Activated CD8-positive, alpha-beta memory T cell treated with anti-CD3 and anti-CD28 coated beads, Interleukin-2, amount 50 U/mL, for 24 hours (primary cell): ENCODE data around the gene DYRK3.
A peak's percentile ranks its signal among the peaks of the same experiment; 100 is the strongest.
"Not testable (repeated sequence)": the region's sequence is repeated elsewhere in the genome, so short reads cannot be mapped to it uniquely, and the experiment has no call there.

Experiments used
- DNase-seq: peaks from one replicate; pipeline ENCODE4 v3.0.0-alpha.2; 2020; ENCODE audit errors: extremely low read depth

The DYRK3 gene

DNA sequence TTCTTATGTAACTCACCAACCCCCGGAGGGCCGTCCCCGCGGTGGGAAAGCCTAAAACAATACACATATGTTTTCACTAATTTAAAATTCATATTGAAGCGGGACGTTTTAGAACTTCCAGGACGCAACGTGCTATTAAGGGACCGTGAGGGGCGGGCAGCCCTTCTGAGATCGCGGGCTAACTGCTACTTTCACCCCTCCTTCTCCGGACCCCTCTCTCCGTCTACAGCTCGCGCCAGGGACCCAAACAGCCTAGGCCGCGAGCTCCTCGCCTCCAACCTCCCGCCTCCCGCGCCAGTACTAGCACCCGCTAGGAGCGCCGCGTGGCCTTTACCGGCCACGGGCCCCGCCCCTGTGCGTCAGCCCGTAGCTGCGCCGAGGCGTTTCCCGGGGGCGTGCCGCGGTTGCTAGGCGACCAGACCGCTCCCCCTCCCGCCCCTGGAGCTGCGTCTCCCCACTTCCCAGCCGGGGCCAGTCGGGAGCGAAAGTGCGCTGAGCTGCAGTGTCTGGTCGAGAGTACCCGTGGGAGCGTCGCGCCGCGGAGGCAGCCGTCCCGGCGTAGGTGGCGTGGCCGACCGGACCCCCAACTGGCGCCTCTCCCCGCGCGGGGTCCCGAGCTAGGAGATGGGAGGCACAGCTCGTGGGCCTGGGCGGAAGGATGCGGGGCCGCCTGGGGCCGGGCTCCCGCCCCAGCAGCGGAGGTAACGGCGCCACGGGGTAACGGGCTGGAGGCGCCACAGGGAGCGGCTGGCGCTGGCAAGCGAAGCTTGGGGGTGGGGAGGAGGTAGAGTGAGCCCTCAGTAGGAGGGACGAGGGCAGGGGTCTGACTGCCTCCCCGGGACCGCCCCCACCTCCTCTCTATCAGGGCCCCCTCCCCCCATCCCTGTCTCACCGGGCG lies at the start of gene DYRK3:
Gene DYRK3 (plus strand): TSS at position 457 of the 898 bp plus-strand sequence. CDS start 168 bp downstream, at position 625.
- DNase-seq = peak; percentile 78

DNA sequence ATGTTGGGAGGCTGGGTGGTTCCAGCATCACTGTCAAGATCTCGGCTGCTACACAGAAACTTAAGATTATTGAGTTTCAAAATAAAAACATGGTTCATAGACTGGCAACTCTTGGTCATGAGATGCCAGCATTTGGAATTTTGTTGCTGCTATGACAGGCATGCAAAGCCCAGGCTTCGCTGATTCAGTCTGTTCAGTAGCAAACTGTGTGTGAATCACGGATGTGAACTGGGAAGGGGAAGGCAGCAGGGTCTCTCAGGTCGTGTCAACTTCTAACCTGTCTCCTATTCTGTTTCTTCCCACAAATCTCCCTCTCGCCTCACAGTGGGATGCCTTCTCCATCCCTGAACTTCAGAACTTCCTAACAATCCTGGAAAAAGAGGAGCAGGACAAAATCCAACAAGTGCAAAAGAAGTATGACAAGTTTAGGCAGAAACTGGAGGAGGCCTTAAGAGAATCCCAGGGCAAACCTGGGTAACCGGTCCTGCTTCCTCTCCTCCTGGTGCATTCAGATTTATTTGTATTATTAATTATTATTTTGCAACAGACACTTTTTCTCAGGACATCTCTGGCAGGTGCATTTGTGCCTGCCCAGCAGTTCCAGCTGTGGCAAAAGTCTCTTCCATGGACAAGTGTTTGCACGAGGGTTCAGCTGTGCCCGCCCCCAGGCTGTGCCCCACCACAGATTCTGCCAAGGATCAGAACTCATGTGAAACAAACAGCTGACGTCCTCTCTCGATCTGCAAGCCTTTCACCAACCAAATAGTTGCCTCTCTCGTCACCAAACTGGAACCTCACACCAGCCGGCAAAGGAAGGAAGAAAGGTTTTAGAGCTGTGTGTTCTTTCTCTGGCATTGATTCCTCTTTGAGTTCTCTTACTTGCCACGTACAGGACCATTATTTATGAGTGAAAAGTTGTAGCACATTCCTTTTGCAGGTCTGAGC lies 48.6 kb upstream of the DYRK3 start:
- no peak for DNase-seq

DNA sequence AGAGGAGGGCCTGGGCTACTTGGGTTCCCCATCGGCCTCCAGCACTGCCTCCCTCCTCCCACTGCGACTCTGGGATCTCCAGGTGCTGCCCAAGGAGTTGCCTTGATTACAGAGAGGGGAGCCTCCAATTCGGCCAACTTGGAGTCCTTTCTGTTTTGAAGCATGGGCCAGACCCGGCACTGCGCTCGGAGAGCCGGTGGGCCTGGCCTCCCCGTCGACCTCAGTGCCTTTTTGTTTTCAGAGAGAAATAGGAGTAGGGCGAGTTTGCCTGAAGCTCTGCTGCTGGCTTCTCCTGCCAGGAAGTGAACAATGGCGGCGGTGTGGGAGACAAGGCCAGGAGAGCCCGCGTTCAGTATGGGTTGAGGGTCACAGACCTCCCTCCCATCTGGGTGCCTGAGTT lies 47.4 kb upstream of the DYRK3 start:
- no peak for DNase-seq

DNA sequence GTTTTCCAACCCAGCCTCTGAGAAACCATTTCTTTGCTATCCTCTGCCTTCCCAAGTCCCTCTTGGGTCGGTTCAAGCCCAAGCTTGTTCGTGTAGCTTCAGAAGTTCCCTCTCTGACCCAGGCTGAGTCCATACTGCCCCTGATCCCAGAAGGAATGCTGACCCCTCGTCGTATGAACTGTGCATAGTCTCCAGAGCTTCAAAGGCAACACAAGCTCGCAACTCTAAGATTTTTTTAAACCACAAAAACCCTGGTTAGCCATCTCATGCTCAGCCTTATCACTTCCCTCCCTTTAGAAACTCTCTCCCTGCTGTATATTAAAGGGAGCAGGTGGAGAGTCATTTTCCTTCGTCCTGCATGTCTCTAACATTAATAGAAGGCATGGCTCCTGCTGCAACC lies 46.8 kb upstream of the DYRK3 start:
- DNase-seq = no peak

DNA sequence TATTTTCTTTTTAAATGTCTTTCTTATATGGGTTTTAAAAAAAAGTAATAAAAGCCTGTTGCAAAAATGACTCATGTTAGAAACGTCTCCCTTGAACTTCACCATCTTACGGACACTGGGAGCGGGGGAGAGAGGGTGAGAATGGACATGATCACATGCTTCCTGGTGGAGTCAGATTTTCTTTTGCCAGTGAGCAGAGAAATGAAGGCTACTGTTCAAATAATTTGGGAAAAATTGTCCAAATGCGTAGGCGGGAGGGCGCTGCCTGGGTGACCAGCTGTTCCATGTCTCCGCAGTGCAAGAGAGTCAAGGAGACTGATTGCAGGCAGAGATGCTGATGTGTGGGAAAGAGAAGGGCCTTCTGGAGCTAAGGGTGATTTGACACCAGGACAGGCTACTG lies 46.1 kb upstream of the DYRK3 start:
- DNase-seq = no peak

DNA sequence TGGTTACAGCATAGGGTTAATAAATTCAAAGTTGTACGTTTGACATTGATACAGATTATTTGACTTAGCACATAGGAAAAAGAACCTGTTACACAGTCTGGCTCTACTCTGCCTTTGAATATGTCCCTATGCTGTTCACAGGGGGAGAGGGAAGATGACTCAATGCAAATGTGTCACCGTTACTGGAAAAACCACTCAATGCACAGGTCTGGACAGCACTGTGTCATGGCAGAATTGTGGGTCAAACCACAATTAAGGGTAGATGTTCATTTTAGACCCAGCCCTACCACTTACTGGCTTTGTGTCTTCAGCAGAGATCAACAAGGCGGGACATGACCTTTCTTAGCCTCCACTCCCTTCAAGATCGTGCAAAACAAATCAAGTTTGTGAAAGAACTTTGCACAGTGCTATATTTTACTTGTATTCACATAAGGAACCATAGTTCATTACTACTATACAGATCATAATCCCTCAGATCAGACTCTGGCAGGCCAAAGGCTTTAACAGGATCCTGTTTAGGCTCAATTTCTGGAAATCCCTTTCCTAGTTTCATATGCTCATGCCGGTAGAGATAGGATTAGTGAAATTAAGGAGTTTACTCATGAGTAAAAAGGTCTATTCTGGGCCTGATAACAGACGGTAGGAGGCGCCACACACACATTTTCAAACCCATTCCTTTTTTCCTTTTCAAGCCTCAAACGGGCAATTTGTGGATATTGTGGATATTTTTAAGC lies 45.1 kb upstream of the DYRK3 start:
- peak; percentile 49 for DNase-seq

DNA sequence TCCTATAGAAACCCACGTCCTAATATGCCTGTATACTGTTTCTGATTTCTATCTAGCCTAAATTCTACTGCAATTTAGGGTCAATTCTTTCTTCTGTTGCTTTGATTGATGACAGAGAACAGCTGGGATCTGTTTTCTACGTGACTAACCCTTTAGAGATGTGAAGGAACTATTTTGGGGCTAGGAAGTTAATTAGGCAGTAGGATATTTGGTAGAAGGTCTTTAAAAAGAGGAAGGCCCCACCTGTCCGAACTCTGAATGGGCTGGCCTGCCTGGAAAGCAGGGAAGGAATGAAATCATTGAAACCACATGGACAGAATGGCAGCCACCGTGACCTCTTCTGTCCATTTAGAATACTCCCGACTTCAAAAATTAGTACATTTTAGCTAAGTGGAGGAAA lies 44.1 kb upstream of the DYRK3 start:
- DNase-seq = no peak

DNA sequence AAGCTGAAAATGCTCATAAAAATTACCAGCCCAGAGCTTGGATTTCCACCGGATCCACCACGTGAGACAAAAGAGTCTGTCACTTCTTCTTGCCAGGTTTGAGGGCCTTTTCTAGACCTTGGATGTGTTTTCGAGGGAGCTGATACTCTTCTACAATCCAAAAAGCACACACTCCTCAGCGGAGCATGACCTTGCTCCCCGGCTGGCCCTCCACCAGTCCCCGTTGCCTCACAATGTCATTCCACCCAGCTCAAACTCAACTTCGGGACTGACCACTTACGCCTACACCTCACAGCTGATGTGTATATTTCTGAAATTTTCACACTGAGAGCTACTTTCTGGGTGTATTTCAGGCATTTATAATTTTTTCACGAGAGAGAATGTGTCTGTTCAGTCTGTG lies 43.6 kb upstream of the DYRK3 start:
- DNase-seq = no peak

DNA sequence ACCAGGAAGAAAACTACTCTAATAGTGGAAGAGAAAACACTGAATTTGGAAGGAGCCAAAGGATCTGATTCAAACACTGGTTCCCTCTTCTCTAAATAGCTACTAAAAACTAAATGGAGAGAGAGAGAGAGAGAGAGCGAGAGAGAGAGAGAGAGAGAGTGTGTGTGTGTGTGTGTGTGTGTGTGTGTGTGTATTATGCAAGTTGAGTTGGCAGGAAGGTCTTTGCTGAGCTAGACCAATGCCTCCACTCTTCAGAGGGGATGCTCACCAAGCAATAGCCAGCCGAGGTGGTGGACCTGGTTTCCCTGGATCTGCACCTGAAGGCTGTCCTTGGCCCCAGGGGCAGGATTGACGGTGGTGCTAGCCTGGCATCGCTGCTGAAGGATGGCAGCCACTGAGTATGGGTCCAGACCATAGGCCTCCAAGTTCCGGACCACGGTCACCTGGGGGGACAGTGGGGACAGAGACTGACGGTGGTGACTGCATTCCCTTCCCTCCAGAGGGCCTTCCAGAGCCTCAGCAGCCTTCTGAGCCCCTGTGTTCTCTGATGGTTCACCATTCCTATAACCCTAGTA lies 41.9 kb upstream of the DYRK3 start:
- no peak for DNase-seq

DNA sequence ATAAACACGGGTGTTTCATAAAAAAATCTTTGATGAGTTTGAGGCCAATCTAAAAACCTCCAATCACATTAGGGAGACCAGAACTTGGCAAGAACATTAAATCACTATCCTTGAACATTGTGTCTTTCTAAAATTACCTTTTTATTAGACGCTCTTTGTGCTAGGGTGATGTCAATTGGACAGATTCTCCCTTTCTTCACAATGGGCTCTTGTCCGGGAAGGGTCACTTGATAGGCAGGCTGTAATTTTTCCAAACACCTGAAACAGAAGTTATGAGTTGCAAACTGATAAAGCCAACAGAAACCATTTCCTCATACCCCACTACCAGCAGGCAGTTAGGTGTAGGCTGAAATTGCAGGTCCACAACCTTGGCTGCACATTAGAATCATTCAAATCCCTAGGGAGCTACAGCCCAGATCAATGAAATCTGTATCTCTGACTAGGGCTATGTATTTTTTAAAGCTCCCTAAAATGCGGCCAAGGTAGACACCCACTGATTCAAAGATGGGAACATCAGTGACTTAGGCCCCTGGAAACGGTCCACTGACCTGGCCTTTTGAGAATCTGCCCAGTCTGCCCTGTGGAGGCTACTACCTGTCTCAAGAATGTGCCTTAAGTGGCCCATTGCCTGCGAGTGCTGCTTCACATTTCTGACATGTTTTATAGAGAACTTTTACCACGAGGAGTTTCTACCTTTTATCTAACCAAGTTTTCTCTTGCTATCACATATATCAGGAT lies 39.6 kb upstream of the DYRK3 start:
- DNase-seq = no peak

DNA sequence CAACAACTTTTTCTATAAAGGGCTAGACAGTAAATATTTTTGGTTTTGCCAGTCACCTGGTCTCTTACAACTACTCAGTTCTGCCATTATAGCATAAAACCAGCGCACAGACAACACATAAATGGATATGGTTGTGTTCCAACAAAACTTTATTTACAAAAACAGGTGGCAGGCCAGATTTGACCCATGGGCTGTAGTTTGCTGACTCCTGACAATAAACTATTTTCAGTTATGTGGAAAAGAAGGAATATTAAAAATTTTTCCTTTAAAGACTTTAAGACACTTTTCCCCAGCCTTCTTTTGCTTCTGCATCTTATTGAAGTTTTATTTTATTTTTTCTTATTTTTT lies 39.0 kb upstream of the DYRK3 start:
- no peak for DNase-seq

DNA sequence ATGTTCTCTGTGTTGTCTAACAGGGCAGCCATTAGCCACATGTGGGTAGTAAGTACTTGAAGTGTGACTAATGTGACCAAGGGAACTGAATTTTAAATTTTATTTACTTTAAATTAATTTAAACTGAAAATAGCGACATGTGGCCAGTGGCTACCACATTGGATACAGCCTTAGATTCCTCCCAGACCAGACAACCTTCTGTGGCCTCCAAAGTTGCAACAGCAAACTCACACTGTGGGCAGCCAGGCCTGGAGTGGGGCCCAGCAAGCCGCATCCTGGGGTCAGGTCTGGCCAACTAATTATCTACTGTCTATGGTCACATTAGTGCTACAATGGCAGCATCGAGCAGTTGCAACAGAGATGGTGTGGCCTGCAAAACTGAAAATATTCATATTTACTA lies 34.8 kb upstream of the DYRK3 start:
- no peak for DNase-seq

DNA sequence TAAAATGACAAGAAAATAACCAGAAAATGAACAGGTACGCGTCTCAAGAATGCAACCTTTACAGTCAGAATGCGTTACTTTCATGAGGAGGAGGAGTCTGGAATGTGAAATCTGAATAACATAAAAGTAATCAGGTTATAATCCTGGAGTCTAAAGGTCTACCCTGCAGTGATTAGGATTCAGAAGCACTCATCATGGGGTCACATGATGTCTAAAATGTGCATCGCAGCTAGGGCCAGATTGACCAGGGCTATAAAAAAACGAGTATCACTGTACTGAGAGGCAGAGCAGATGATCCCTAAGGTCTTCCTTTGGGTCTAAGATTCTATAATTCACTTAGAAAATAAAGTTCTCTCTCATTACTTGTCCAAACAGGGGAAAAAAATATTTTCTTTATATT lies 30.5 kb upstream of the DYRK3 start:
- DNase-seq = no peak

DNA sequence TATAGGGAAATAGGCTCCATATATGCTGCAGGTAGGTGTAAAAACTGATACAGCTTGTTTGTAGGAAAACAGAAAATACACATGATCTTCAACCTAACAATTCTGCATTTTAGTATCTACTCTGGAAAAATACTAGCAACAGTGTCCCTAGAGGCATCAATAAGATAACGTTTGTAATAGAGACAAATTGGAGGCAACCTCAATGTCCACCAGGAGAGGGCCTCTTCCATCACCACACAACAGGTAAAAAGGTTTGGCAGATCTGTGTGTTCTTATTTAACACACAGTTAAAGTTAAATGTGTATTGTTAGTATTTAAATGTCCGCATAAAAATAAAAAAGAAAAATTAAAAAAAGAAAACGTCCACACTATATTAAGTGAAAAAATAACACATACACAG lies 28.5 kb upstream of the DYRK3 start:
- DNase-seq = no peak

DNA sequence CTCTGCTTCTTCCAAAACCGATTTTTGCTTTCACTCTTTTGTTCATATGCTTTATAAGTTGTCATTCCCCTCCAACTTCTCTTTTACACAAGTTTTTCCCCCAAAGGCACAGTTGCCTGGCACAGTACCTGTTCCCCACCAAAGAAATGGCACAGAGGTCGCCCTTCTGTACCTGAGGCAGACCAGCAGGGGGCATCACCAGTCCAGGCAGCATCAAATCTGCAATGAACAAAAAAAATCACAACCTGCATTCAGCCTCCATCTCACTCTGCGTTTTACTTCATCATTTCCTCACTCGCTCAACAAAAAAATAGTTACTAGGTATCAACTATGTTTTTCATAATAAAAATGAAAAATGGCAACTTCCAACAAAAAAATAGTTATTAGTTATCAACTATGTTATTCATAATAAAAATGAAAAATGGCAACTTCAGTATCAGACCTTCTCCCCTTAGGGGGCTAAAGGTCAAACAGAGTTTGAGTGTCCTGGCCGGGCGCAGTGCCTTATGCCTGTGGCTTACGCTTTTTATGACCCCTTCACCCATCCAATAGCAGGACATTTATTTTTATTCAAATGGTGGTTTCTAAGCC lies 27.1 kb upstream of the DYRK3 start:
- peak; percentile 23 for DNase-seq

DNA sequence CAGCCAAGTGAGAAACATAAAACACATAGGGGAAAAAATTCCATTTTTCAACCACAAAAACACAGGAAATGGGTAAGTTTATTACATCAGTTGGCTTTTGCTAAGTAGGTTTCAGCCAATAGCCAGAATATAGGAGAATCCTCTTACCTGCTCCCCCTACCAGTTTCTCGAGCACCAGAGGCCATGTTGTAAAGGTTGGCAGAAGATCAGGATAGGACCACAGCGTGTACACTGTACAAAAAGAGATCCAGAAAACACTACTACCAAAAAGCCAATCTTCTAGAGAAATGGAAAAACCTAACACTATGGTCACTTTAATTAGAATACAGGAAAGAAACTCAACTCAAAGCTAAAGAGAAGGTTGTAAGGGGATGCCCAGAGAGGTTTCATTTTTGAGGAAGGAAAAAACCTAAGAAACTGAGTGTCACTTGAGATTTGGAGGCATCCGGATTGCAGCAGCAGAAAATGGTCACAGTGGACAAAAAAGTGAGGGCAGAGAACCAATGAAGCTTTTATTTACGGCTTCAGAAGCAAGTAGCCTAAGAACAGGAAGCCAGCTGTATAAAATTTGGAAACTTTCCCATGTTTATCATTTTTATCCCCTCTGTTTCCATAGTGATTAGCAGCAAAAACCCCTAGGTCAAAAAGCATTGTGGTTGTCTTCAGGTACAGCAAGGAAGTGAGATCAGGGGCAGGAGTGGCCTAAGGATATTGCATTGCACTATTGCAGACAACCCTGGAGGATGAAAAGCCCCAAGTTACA lies 25.9 kb upstream of the DYRK3 start:
- no peak for DNase-seq

DNA sequence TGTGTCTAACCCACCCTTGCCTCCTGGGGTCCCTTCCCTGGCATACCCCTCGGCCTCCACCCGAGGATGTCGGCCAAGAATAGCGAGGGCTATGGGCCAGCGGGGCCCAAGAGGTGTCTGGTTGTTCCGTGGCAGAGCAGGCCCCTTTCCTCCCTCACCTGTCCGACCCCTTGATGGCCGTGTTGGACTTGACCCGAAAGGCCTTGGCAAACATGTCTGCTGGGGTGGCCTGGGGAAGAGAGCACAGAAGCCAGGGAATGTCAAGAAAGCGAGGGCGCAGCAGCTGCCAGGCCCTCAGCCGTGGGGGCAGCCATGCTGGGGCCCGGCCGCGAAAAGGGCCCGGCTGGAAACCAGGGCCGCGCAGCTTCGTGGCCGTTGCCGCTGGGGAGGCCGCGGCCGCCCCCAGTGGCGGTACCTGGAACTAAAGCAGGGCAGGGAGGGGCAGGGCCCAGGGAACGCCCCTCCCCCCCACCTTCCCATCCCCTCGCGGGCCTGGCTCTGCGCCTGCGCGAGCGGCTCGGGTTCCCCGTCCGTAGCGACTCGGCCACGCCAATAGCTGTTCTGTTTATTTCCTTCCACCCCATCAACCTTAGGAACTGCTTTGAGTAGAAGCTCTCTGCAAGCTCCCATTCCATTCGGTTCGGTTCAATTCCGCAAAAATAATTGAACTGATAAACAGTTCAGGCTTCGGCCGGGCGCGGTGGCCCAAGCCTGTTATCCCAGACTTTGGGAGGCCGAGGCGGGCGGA lies 23.0 kb upstream of the DYRK3 start, which contains the start of gene EIF2D:
Gene EIF2D (minus strand): TSS at position 337 of the 748 bp plus-strand sequence. CDS start 123 bp downstream, at position 214.
- DNase-seq = peak; percentile 79

DNA sequence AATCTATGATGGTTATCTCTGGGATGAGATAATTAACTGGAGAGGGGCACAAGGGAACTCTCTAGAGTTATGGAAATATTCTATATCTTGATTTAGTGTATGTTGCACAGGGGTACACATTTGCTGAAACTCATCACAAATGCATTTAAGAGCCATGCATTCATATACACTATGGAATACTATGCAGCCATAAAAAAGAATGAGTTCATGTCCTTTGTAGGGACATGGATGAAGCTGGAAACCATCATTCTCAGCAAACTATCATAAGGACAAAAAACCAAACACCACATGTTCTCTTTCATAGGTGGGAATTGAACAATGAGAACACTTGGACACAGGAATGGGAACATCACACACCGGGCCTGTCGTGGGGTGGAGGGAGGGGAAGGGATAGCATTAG lies 8.9 kb upstream of the DYRK3 start:
- DNase-seq = not testable (repeated sequence)

DNA sequence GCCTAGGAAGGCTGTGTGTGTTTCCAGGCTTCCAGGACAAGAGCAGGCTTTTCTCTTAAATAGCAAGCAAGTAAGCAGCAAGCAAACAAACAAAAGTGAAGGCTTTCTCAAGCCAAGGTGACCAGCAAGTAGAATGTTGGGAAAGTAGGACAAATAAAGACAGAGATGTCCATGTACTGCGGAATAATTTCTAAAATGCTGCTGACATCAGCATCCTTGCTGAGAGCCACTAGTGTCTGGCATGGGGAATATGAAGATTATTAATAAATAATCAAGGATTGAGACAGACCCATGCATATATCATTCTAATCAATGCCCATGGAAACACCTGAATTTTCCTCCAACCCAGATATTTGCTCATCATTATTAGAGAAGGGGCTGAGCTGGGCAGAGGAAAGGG lies 6.4 kb upstream of the DYRK3 start:
- DNase-seq = no peak
